ENCODE results near the gene PPP1R37. TPM values are rescaled to one million over a fixed set of nuclear protein-coding genes. Genes with fewer than 3 reads are reported as not detected.

The PPP1R37 gene
- total RNA-seq, 1 donor from 2014 or later, result 19.3 TPM

- intact Hi-C loops (cut with DNase I), result no loop called here
- peak; percentile 97 for ATAC-seq
- DNase-seq (ENCODE audit: low spot score), result peak; percentile 99
Observed at GRCh38 chr19:45091031-45091923, 1.7 kb upstream of the PPP1R37 start.

- intact Hi-C loops (cut with DNase I), result no loop called here
- ATAC-seq (no peak), DNase-seq (ENCODE audit: low spot score) (no peak)
Observed at GRCh38 chr19:45094137-45094536, 1.2 kb downstream of the PPP1R37 start.

GRCh38 chr19:45094707-45095106, 1.7 kb downstream of the PPP1R37 start:
- intact Hi-C loops (cut with DNase I), result no loop called here
- no peak for DNase-seq (ENCODE audit: low spot score)

GRCh38 chr19:45095496-45096413, 2.8 kb downstream of the PPP1R37 start:
- DNase-seq (ENCODE audit: low spot score) (no peak), ATAC-seq (no peak)
- intact Hi-C loops (cut with DNase I), result no loop called here

More at GRCh38 chr19:45094707-45095106, 1.7 kb downstream of the PPP1R37 start:
- no peak for ATAC-seq

- DNase-seq (ENCODE audit: low spot score), result no peak
- intact Hi-C loops (cut with DNase I), result no loop called here
- no peak for ATAC-seq
Observed at GRCh38 chr19:45096700-45097099, 3.7 kb downstream of the PPP1R37 start.

GRCh38 chr19:45097450-45097775, 4.4 kb downstream of the PPP1R37 start:
- intact Hi-C loops (cut with DNase I), result no loop called here
- DNase-seq (ENCODE audit: low spot score) (no peak), ATAC-seq (no peak)

GRCh38 chr19:45097776-45098520, 5.0 kb downstream of the PPP1R37 start:
- ATAC-seq, result peak; percentile 77
- intact Hi-C loops (cut with DNase I), result no loop called here
- peak; percentile 67 for DNase-seq (ENCODE audit: low spot score)

- peak; percentile 37 for ATAC-seq
- intact Hi-C loops (cut with DNase I), result no loop called here
- no peak for DNase-seq (ENCODE audit: low spot score)
Observed at GRCh38 chr19:45098521-45099466, 5.8 kb downstream of the PPP1R37 start.

- intact Hi-C loops (cut with DNase I), result no loop called here
- ATAC-seq (no peak), DNase-seq (ENCODE audit: low spot score) (no peak)
Observed at GRCh38 chr19:45099467-45100191, 6.7 kb downstream of the PPP1R37 start.

- intact Hi-C loops (cut with DNase I), result no loop called here
- no peak for ATAC-seq
- no peak for DNase-seq (ENCODE audit: low spot score)
Observed at GRCh38 chr19:45100201-45100600, 7.2 kb downstream of the PPP1R37 start.

GRCh38 chr19:45100846-45101252, 7.9 kb downstream of the PPP1R37 start:
- ATAC-seq (no peak), DNase-seq (ENCODE audit: low spot score) (no peak)
- intact Hi-C loops (cut with DNase I), result no loop called here

- ATAC-seq, result no peak
- no peak for DNase-seq (ENCODE audit: low spot score)
- intact Hi-C loops (cut with DNase I), result no loop called here
Observed at GRCh38 chr19:45101806-45102205, 8.8 kb downstream of the PPP1R37 start.

GRCh38 chr19:45102481-45102880, 9.5 kb downstream of the PPP1R37 start:
- no peak for DNase-seq (ENCODE audit: low spot score)
- ATAC-seq, result no peak
- intact Hi-C loops (cut with DNase I), result no loop called here

GRCh38 chr19:45103156-45103507, 10.2 kb downstream of the PPP1R37 start:
- ATAC-seq, result peak; percentile 73
- intact Hi-C loops (cut with DNase I), result no loop called here
- DNase-seq (ENCODE audit: low spot score), result no peak

GRCh38 chr19:45103508-45104319, 10.7 kb downstream of the PPP1R37 start:
- DNase-seq (ENCODE audit: low spot score) (no peak), ATAC-seq (peak; percentile 40)
- intact Hi-C loops (cut with DNase I), result no loop called here

GRCh38 chr19:45104658-45105349, 11.8 kb downstream of the PPP1R37 start:
- intact Hi-C loops (cut with DNase I), result no loop called here
- ATAC-seq, result no peak
- no peak for DNase-seq (ENCODE audit: low spot score)
